ENCODE measurements around the gene TRIM2. TPM values are rescaled to one million over a fixed set of nuclear protein-coding genes. Genes with fewer than 3 reads are reported as not detected.

TRIM2 gene
- polyA plus RNA-seq, 1 donor: 105 TPM

GRCh38 chr4:153245775-153246174 lies 41.5 kb downstream of the TRIM2 start:
- no CpG with 5 or more reads among the region's 3 CpGs for WGBS (ENCODE audit: insufficient coverage, low lambda C conversion rate)

GRCh38 chr4:153246446-153247115 lies 42.3 kb downstream of the TRIM2 start:
- WGBS (ENCODE audit: insufficient coverage, low lambda C conversion rate): no CpG with 5 or more reads among the region's 7 CpGs
- Histone ChIP-seq H3K27ac (ENCODE audit: low read length) (no peak overlapping the region), H3K27me3 (ENCODE audit: control insufficient read depth, insufficient read depth, low read length) (no peaks in the 10 kb centered on the region), H3K4me1 (ENCODE audit: control insufficient read depth, insufficient read depth, low read length) (peaks cover 55% of the 10 kb centered on the region), H3K9me3 (ENCODE audit: control insufficient read depth, low read depth, low read length) (no peaks in the 10 kb centered on the region), H3K4me3 (ENCODE audit: low read length) (no peak overlapping the region), H3K36me3 (ENCODE audit: control insufficient read depth, insufficient read depth, low read length) (peaks cover 13% of the 10 kb centered on the region)
- DNase-seq: no peak

More at GRCh38 chr4:153245775-153246174, 41.5 kb downstream of the TRIM2 start:
- Histone ChIP-seq H3K9me3 (ENCODE audit: control insufficient read depth, low read depth, low read length) (no peaks in the 10 kb centered on the region), H3K27ac (ENCODE audit: low read length) (peak overlapping the region; percentile 61), H3K36me3 (ENCODE audit: control insufficient read depth, insufficient read depth, low read length) (peaks cover 16% of the 10 kb centered on the region), H3K27me3 (ENCODE audit: control insufficient read depth, insufficient read depth, low read length) (no peaks in the 10 kb centered on the region), H3K4me3 (ENCODE audit: low read length) (no peak overlapping the region), H3K4me1 (ENCODE audit: control insufficient read depth, insufficient read depth, low read length) (peaks cover 61% of the 10 kb centered on the region)
- no peak for DNase-seq

- Histone ChIP-seq H3K27me3 (ENCODE audit: control insufficient read depth, insufficient read depth, low read length) (no peaks in the 10 kb centered on the region), H3K27ac (ENCODE audit: low read length) (no peak overlapping the region), H3K36me3 (ENCODE audit: control insufficient read depth, insufficient read depth, low read length) (peaks cover 15% of the 10 kb centered on the region), H3K4me3 (ENCODE audit: low read length) (no peak overlapping the region), H3K4me1 (ENCODE audit: control insufficient read depth, insufficient read depth, low read length) (peaks cover 50% of the 10 kb centered on the region), H3K9me3 (ENCODE audit: control insufficient read depth, low read depth, low read length) (no peaks in the 10 kb centered on the region)
- DNase-seq: no peak
- no CpG with 5 or more reads among the region's 6 CpGs for WGBS (ENCODE audit: insufficient coverage, low lambda C conversion rate)
Measured at GRCh38 chr4:153247116-153247490, 42.9 kb downstream of the TRIM2 start.

GRCh38 chr4:153248641-153249198 lies 44.5 kb downstream of the TRIM2 start:
- no peak for DNase-seq
- Histone ChIP-seq H3K4me1 (ENCODE audit: control insufficient read depth, insufficient read depth, low read length) (peaks cover 34% of the 10 kb centered on the region), H3K27me3 (ENCODE audit: control insufficient read depth, insufficient read depth, low read length) (no peaks in the 10 kb centered on the region), H3K36me3 (ENCODE audit: control insufficient read depth, insufficient read depth, low read length) (peaks cover 22% of the 10 kb centered on the region), H3K27ac (ENCODE audit: low read length) (peak overlapping the region; percentile 87), H3K4me3 (ENCODE audit: low read length) (peak overlapping the region; percentile 60), H3K9me3 (ENCODE audit: control insufficient read depth, low read depth, low read length) (no peaks in the 10 kb centered on the region)
- WGBS (ENCODE audit: insufficient coverage, low lambda C conversion rate): no CpG with 5 or more reads among the region's 14 CpGs

- H3K4me1 ChIP-seq (ENCODE audit: control insufficient read depth, insufficient read depth, low read length): peaks cover 32% of the 10 kb centered on the region
- peak overlapping the region; percentile 60 for H3K4me3 ChIP-seq (ENCODE audit: low read length)
- no CpG with 5 or more reads among the region's 44 CpGs for WGBS (ENCODE audit: insufficient coverage, low lambda C conversion rate)
- H3K27me3 ChIP-seq (ENCODE audit: control insufficient read depth, insufficient read depth, low read length): no peaks in the 10 kb centered on the region
- no peaks in the 10 kb centered on the region for H3K9me3 ChIP-seq (ENCODE audit: control insufficient read depth, low read depth, low read length)
- peak; percentile 87 to 92 for DNase-seq
- peak overlapping the region; percentile 87 for H3K27ac ChIP-seq (ENCODE audit: low read length)
- H3K36me3 ChIP-seq (ENCODE audit: control insufficient read depth, insufficient read depth, low read length): peaks cover 23% of the 10 kb centered on the region
Measured at GRCh38 chr4:153249199-153250041, 45.2 kb downstream of the TRIM2 start.

GRCh38 chr4:153252122-153252521 lies 47.9 kb downstream of the TRIM2 start:
- H3K4me3 ChIP-seq (ENCODE audit: low read length): no peak overlapping the region
- no CpG with 5 or more reads among the region's 3 CpGs for WGBS (ENCODE audit: insufficient coverage, low lambda C conversion rate)
- DNase-seq: no peak

GRCh38 chr4:153255233-153255632 lies 51.0 kb downstream of the TRIM2 start:
- H3K27me3 ChIP-seq (ENCODE audit: control insufficient read depth, insufficient read depth, low read length): no peaks in the 10 kb centered on the region
- no peak for DNase-seq
- no peaks in the 10 kb centered on the region for H3K4me1 ChIP-seq (ENCODE audit: control insufficient read depth, insufficient read depth, low read length)
- no peak overlapping the region for H3K27ac ChIP-seq (ENCODE audit: low read length)
- peaks cover 37% of the 10 kb centered on the region for H3K36me3 ChIP-seq (ENCODE audit: control insufficient read depth, insufficient read depth, low read length)
- H3K9me3 ChIP-seq (ENCODE audit: control insufficient read depth, low read depth, low read length): no peaks in the 10 kb centered on the region
- H3K4me3 ChIP-seq (ENCODE audit: low read length): no peak overlapping the region
- 100% methylated on average over 3 of the region's 3 CpGs for WGBS (ENCODE audit: insufficient coverage, low lambda C conversion rate)

More at GRCh38 chr4:153252122-153252521, 47.9 kb downstream of the TRIM2 start:
- Histone ChIP-seq H3K36me3 (ENCODE audit: control insufficient read depth, insufficient read depth, low read length) (peaks cover 31% of the 10 kb centered on the region), H3K4me1 (ENCODE audit: control insufficient read depth, insufficient read depth, low read length) (peaks cover 18% of the 10 kb centered on the region), H3K27me3 (ENCODE audit: control insufficient read depth, insufficient read depth, low read length) (no peaks in the 10 kb centered on the region), H3K27ac (ENCODE audit: low read length) (no peak overlapping the region), H3K9me3 (ENCODE audit: control insufficient read depth, low read depth, low read length) (no peaks in the 10 kb centered on the region)

GRCh38 chr4:153257151-153257620 lies 52.9 kb downstream of the TRIM2 start:
- Histone ChIP-seq H3K4me1 (ENCODE audit: control insufficient read depth, insufficient read depth, low read length) (no peaks in the 10 kb centered on the region), H3K36me3 (ENCODE audit: control insufficient read depth, insufficient read depth, low read length) (peaks cover 37% of the 10 kb centered on the region), H3K27ac (ENCODE audit: low read length) (no peak overlapping the region), H3K4me3 (ENCODE audit: low read length) (no peak overlapping the region), H3K9me3 (ENCODE audit: control insufficient read depth, low read depth, low read length) (peaks cover 4% of the 10 kb centered on the region), H3K27me3 (ENCODE audit: control insufficient read depth, insufficient read depth, low read length) (no peaks in the 10 kb centered on the region)
- DNase-seq: no peak
- WGBS (ENCODE audit: insufficient coverage, low lambda C conversion rate): no CpG with 5 or more reads among the region's 11 CpGs

GRCh38 chr4:153257991-153258390 lies 53.7 kb downstream of the TRIM2 start:
- H3K4me1 ChIP-seq (ENCODE audit: control insufficient read depth, insufficient read depth, low read length): no peaks in the 10 kb centered on the region
- H3K27me3 ChIP-seq (ENCODE audit: control insufficient read depth, insufficient read depth, low read length): no peaks in the 10 kb centered on the region
- H3K27ac ChIP-seq (ENCODE audit: low read length): no peak overlapping the region
- no CpG with 5 or more reads among the region's 5 CpGs for WGBS (ENCODE audit: insufficient coverage, low lambda C conversion rate)
- peaks cover 34% of the 10 kb centered on the region for H3K36me3 ChIP-seq (ENCODE audit: control insufficient read depth, insufficient read depth, low read length)
- no peak overlapping the region for H3K4me3 ChIP-seq (ENCODE audit: low read length)
- peaks cover 5% of the 10 kb centered on the region for H3K9me3 ChIP-seq (ENCODE audit: control insufficient read depth, low read depth, low read length)
- no peak for DNase-seq

GRCh38 chr4:153258750-153259149 lies 54.5 kb downstream of the TRIM2 start:
- H3K4me1 ChIP-seq (ENCODE audit: control insufficient read depth, insufficient read depth, low read length): no peaks in the 10 kb centered on the region
- H3K36me3 ChIP-seq (ENCODE audit: control insufficient read depth, insufficient read depth, low read length): peaks cover 33% of the 10 kb centered on the region
- H3K9me3 ChIP-seq (ENCODE audit: control insufficient read depth, low read depth, low read length): peaks cover 5% of the 10 kb centered on the region
- no peaks in the 10 kb centered on the region for H3K27me3 ChIP-seq (ENCODE audit: control insufficient read depth, insufficient read depth, low read length)
- WGBS (ENCODE audit: insufficient coverage, low lambda C conversion rate): 85% methylated on average over 1 of the region's 4 CpGs
- H3K27ac ChIP-seq (ENCODE audit: low read length): no peak overlapping the region
- H3K4me3 ChIP-seq (ENCODE audit: low read length): no peak overlapping the region
- no peak for DNase-seq
